HG03442 (cell line): ENCODE data around the gene FLAD1.

Source experiments
- ATAC-seq: cut with Tn5 transposase; IDR thresholded peaks from one replicate; pipeline ENCODE4 v1.9.1; 2021; ENCODE audit warnings: mild to moderate bottlenecking, moderate library complexity; ENCODE audit not compliant: unreplicated experiment

FLAD1 gene

DNA sequence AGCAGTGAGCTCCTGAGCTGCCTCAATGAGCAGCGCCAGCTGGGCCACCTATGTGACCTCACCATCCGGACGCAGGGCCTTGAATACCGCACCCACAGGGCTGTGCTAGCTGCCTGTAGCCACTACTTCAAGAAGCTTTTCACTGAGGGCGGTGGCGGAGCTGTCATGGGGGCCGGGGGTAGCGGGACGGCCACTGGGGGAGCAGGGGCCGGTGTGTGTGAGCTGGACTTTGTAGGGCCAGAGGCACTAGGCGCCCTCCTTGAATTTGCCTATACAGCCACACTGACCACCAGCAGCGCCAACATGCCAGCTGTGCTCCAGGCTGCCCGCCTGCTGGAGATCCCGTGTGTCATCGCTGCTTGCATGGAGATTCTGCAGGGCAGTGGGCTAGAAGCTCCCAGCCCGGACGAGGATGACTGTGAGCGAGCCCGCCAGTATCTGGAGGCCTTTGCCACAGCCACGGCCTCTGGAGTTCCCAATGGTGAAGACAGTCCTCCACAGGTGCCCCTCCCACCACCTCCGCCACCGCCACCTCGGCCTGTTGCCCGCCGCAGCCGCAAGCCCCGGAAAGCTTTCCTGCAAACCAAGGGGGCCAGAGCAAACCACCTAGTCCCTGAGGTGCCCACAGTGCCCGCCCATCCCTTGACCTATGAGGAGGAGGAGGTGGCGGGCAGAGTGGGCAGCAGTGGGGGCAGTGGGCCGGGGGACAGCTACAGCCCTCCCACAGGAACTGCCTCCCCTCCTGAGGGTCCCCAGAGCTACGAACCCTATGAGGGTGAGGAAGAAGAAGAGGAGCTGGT lies 31.8 kb downstream of the FLAD1 start:
- ATAC-seq: no peak

- no peak for ATAC-seq
Measured at GRCh38 chr1:155015527-155016230, 32.5 kb downstream of the FLAD1 start.

GRCh38 chr1:155016231-155016831 lies 33.2 kb downstream of the FLAD1 start:
- ATAC-seq: no peak

- peak; percentile 75 for ATAC-seq
Measured at GRCh38 chr1:155017041-155017945, 34.1 kb downstream of the FLAD1 start.

DNA sequence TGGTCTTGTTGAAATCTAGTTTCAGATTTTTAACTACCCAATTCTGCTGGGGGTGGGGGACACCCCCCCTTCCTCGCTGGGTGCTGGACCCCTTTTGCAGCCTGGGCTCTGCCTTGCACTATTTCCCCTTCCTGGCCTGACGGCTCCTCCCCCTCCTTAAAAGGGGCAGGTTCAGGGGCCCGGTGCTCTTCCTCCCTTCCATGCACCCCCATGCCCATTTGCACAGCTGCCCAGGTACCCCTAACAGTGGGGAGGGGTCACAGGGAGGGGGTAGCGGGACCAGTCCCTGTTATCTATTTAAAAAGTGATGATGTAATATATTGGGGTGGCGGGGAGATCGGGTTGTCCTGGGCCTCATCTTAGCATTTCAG lies 34.8 kb downstream of the FLAD1 start:
- ATAC-seq: no peak

DNA sequence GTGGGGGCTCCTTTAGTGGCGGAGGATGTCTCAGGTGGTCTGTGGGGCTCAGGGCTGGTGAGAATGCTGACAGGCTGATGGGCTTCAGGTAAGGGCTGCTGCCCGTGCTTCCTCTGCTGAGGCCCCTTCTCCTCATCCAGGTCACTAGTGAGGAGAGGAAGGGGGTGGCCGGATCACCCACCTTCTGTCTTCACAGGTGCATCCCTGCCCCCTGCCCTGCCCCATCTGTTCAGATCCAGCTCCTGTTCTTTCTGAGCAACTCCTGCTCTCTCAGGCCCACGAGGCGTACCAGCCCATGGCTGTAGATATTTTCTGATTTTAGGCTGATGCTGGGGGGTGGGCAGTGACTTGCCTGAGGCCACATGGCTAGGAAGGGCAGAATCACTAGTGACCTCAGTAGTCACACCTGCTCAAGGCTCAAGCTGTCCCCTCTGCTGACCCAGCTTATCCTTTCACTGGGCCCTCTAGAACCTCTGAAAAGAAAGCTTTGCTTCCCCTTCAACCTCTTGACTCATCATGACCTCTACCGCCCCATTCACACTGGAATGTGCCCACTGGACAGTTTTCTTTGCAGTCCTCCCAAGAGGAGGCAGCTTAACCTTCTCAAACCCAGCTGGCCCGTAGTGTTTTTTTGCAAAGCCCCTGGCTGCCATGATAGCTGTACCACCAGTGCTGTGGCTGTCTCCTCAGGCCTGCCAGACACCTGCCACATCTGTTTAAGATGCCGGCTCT lies 35.6 kb downstream of the FLAD1 start:
- ATAC-seq: no peak

DNA sequence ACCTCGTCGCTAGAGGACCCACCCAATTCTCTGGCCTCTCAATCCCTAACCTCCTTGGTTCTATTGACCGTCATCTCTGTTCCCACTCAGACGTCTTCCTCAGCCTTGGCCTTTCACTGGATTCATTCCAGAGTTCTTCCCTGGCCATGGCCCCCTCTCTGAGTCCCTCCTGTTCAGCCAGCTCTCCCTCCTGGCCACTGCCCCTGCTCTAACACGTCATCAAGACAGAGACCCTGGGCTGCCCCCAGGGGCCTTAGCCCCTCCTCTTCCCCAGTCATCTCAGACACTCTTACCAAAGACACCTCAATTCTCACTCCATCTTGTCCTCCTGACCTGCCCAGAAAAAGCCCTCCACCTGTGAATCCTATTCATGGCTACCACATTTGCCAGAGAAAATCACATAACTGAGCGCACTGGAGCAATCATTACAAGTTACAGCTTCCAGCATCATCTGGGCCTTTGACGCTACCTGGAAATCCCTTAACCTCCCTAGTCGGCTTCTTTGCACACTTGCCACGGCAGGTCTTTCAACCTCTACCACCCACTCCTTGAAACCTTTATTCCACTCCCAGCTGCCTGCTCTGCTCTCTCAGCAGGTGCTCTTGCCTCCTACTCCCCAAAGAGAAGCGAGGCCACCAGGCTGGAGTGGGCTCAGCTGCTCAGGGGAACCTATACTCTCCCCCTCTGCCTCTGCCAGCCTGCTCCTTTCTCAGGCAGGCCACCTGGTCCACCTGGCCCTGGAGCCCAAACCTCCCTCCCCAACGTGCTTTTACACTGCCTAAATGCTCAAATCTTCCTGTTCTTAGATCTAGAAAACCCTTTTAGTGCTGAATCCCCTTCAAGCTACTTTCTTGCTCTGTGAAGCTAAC lies 36.5 kb downstream of the FLAD1 start:
- ATAC-seq: no peak

DNA sequence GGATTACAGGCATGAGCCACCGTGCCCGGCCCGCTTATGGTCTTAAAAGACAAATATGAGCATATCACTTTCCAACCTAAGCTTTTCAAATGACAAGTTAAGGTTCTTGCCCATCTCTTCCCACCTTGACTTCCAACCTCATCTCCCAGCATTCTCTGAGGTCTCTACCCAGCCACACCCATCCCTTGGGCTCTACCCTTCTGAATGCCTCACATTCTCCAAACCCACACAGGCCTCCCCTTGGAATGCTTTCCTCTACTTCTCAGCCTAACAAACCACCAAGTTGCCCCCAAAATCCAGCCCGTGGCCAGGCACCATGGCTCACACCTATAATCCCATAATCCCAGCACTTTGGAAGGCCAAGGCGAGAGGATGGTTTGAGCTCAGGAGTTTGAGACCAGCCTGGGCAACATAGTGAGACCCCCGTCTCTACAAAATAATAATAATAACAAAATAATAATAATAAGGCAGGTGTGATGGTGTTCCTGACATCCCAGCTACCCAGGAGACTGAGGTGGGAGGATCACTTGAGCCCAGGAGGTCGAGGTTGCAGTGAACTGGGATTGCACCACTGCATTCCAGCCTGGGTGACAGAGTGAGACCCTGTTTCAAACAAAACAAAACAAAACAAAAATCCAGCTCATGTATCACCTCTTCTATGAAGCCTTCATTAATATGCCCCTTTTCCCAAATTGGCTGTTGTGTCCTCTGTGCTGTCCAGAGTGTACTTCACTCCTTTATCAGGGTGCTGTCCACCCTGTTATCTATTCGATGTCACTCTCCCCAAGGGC lies 39.2 kb downstream of the FLAD1 start:
- no peak for ATAC-seq

GRCh38 chr1:155022927-155023236 lies 39.7 kb downstream of the FLAD1 start:
- no peak for ATAC-seq

DNA sequence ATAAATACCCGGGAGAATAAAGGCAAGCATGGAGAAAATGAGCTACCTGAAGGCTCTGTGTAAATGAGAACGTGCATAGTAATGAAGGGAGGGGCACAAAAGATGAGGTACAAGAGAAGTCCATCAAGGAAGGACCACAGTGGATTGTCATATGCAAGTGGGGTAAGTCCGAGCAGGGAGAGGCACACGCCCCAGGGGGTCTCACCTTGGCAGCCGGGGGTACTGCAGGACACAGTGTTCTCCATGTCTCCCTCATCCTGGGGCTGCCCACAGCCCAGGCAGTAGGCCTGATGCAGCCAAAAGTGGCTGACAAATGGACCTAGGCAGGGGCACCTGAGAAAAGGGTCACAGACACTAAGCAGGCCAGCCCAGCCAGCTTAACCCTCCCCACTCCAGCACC lies 40.5 kb downstream of the FLAD1 start:
- ATAC-seq: no peak

DNA sequence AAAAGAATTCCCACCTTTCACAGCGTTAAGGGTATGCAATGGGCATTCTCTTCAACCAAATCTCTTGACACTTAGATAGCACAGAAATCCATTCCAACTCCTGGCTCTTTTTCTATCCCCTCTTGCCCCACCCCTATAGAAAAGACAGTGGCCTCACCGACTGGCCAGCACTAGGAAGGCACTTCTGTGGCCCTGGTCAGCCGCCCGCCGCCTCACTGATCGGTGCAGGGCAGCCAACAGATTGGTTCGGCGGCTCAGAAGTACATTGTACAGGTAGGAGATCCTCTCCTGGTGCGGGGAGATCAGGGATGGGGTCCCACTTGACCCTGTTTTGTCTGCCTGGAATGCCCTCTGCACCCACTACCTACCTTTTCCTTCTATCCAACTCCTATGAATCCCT lies 41.2 kb downstream of the FLAD1 start:
- ATAC-seq: no peak

GRCh38 chr1:155026154-155026553 lies 43.0 kb downstream of the FLAD1 start:
- ATAC-seq: no peak

DNA sequence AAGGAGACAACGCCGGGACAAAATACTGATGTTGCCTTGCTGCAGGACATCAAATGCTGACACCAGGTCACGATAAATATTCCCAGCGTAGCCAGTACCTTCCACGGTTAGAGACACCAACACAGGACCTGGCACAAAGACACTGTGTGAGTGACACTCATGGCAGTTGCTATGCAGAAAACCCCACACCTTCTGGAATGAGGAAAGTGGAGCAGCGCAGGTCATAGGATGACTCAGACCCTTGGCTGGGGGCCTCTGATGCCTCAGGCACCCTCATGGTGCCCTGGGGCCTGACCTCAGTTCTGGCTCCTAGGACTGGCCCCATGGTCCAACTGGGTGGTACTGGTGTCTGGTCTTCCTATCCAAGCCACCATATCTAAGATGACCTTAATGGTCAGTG lies 43.4 kb downstream of the FLAD1 start:
- no peak for ATAC-seq

DNA sequence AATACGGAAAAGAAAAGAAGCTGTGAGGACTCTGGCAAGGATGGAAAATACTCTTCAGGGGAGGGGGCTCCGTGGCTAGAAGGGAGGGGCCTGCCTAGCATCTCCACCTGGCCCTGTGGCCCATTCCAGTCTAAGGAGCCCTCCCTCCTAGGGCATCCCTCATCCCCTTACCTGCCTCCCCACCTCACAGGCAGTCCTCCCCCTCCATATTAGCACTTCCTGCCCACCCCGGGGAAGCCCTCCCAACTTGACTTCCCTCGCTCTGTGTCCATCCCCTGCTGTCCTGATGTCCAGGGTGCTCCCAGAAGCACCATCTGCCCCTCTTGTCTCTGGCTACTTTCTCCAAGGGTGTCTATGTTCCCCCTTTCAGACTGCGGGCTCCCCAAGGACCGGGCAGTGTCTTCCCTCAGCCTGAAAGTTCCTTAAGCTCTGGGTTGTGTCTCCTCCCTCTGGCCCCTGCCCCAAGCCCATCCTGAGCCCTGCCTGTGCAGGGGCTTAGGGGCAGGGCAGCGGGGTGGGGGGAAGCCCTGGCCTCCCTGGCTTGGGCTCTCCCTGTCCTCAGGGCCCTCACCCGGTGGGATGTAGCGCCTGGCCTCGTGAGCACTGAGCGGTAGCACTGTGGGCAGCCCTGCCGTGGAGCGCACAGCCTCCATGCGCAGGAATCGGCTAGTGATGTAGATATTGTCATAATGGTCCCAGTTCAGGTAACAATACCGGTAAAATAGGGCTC lies 46.5 kb downstream of the FLAD1 start:
- no peak for ATAC-seq

GRCh38 chr1:155030243-155030795 lies 47.2 kb downstream of the FLAD1 start:
- ATAC-seq: no peak

- ATAC-seq: no peak
Measured at GRCh38 chr1:155030899-155031298, 47.8 kb downstream of the FLAD1 start.

DNA sequence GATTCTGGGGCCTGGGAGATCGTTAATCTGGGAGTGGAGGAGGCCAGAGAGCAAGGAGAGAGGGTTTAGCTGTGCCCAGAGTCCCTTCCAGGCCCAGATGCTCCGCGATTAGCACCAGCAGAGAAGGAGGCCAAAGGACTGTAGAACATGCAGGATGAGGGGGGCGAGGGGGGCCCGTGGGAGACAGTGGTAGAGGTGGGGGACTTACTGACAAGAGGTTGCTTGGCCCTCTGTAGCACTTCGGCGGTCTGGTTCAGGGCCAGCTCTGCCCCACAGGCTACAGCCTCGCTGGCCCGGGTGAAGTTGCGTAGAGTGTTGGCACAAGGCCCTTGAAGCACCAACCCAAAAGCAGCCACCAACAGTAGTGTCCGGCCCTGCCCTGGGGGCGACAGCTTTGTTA lies 49.7 kb downstream of the FLAD1 start:
- ATAC-seq: no peak

- ATAC-seq: no peak
Measured at GRCh38 chr1:155033524-155033923, 50.4 kb downstream of the FLAD1 start, which contains the start of the genes DCST1 and DCST2. TSS of gene DCST1 (plus strand) at chr1:155033824. CDS start at chr1:155034037, 213 bp downstream. TSS of gene DCST2 (minus strand) at chr1:155033781. CDS start at chr1:155033701, 80 bp downstream.
